GM12875 (cell line): ENCODE results near the gene PITPNB.

ENCODE experiments used
- H3K4me3 ChIP-seq: one replicate; pipeline ENCODE4 v1.5.1; 2011; ENCODE audit warnings: low read depth, low read length, control low read depth
- CTCF ChIP-seq: IDR thresholded peaks from 2 replicates; pipeline ENCODE4 v1.5.1; 2011; ENCODE audit warnings: low read depth, mild to moderate bottlenecking, control low read depth, inconsistent platforms, low read length, moderate library complexity, borderline replicate concordance; ENCODE audit not compliant: insufficient read depth

PITPNB gene

DNA sequence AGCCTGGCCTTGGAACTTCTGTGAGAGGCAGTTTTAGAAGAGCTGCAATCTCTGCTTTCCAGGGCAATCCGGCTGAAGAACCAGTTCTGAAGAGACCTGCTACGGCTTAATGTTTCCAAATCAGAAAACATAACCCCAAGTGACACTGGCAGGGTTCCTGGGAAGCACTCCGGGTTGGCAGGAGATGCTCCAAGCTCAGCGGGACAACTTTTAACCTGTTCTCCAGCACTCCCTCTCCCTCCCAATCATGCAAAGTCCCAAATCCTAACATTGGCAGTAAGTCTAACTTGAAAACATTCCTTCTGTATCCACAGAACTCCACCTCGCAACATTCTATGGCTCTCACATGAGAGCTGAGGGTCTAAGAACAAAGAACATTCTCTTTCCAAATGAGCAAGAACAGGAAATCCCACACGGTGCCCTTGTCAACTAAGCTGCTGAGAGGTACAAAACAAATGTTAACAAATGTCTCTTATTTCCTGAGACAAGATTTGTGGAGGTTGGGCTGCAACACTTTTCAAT lies 69.0 kb downstream of the PITPNB start:
- no peak for TF ChIP-seq CTCF

DNA sequence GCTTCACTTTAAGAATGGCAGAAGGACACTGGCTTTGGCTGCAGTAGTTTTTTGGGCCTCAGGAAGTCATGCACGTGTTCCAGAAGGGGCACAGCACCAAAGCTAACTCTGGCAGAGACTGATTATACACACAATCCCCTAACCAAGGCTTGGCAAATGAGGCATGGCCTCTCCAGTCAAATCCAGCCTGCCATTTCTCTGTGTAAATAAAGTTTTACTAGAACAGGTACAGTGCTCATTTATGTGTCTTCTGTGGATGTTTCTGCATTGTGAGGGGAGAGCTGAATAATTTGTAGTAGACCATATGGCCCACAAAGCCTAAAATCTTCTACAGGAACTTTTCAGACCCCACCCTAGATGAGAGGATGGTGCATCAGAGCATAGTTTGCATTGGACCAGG lies 71.1 kb downstream of the PITPNB start:
- TF ChIP-seq CTCF, result no peak

More for the DNA sequence above, 69.0 kb downstream of the PITPNB start:
- no peak overlapping the region for H3K4me3 ChIP-seq

DNA sequence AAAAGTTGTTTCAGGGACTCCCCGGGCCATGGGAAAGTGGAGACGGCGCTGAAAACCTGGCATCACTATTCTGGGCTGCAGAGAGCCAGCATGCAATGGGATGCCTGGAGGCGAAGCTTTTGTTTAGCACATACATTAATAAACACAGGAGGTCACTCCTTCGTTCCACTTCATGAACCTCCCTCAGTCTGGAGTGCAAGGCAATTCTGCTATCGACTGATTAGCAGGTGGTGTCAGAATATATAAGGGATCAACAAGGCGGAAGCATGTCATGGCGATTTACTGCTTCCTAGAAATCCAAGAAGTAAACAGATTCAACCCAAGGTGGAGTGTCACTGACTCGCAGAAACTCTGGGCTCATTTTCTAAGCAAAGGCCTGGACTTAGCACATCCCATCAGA lies 72.1 kb downstream of the PITPNB start:
- no peak for TF ChIP-seq CTCF
- H3K4me3 ChIP-seq, result no peak overlapping the region

More for the DNA sequence above, 71.1 kb downstream of the PITPNB start:
- no peak overlapping the region for H3K4me3 ChIP-seq

GRCh38 chr22:27846248-27846757 lies 72.8 kb downstream of the PITPNB start:
- no peak for TF ChIP-seq CTCF

GRCh38 chr22:27845644-27846043 lies 73.4 kb downstream of the PITPNB start:
- H3K4me3 ChIP-seq, result no peak overlapping the region
- no peak for TF ChIP-seq CTCF

More at GRCh38 chr22:27846248-27846757, 72.8 kb downstream of the PITPNB start:
- H3K4me3 ChIP-seq, result no peak overlapping the region

- TF ChIP-seq CTCF, result no peak
- no peak overlapping the region for H3K4me3 ChIP-seq
Measured at GRCh38 chr22:27844656-27845591, 74.1 kb downstream of the PITPNB start.
